Suprapubic skin (tissue), 4 donors: ENCODE results near the gene UGT1A8.

ENCODE experiments used
- POLR2A ChIP-seq, 2 donors: fragments of 450-650 bp; IDR thresholded peaks; one replicate each; pipeline ENCODE4 v1.6.1; 2017; ENCODE audit warnings: antibody characterized with exemption in 2 of 2, mild to moderate bottlenecking in 2 of 2, moderate library complexity in 2 of 2
- POLR2AphosphoS5 ChIP-seq, 3 donors: sonication (generic); formaldehyde crosslinking; IDR thresholded peaks; one replicate each; pipeline ENCODE4 v1.6.1; 2017; ENCODE audit warnings: antibody characterized with exemption in 3 of 3

GRCh38 chr2:233689501-233689900 lies 72.1 kb downstream of the UGT1A8 start:
- TF ChIP-seq POLR2A (IDR thresholded peaks at IDR 0.05) (no peak), POLR2AphosphoS5 (IDR thresholded peaks at IDR 0.05) (no peak)
